Smooth muscle cell (in vitro differentiated cells): ENCODE results near the gene DGUOK. TPM values are rescaled to one million over a fixed set of nuclear protein-coding genes. Genes with fewer than 3 reads are reported as not detected.

ENCODE experiments used
- DNase-seq: peaks from one replicate; lab custom pipeline; 2025; ENCODE audit not compliant: unreplicated experiment; lab: John Stamatoyannopoulos, UW
- H2AFZ ChIP-seq: fragments of 200-600 bp; sonication (generic); 2 replicates; pipeline ENCODE4 v1.6.0; 2016; ENCODE audit warnings: antibody characterized with exemption, low read depth, mild to moderate bottlenecking
- H3F3A ChIP-seq: fragments of 200-600 bp; sonication (generic); 2 replicates; pipeline ENCODE4 v1.6.0; 2017; ENCODE audit warnings: antibody characterized with exemption, low read depth
- H3K27ac ChIP-seq: fragments of 200-600 bp; sonication (generic); 2 replicates; pipeline ENCODE4 v1.5.1; 2016; ENCODE audit warnings: low read depth, mild to moderate bottlenecking
- H3K27me3 ChIP-seq: fragments of 200-600 bp; sonication (generic); 2 replicates; pipeline ENCODE4 v1.6.1; 2016; ENCODE audit warnings: low read depth, mild to moderate bottlenecking
- H3K36me3 ChIP-seq: fragments of 200-600 bp; sonication (generic); 2 replicates; pipeline ENCODE4 v1.5.1; 2016; ENCODE audit warnings: low read depth
- H3K4me1 ChIP-seq: fragments of 200-600 bp; sonication (generic); 2 replicates; pipeline ENCODE4 v1.5.1; 2016; ENCODE audit warnings: low read depth
- H3K4me2 ChIP-seq: fragments of 200-600 bp; sonication (generic); 2 replicates; pipeline ENCODE4 v1.6.0; 2016; ENCODE audit warnings: mild to moderate bottlenecking
- H3K4me3 ChIP-seq: fragments of 200-600 bp; sonication (generic); 2 replicates; pipeline ENCODE4 v1.5.1; 2016; ENCODE audit warnings: mild to moderate bottlenecking
- H3K79me2 ChIP-seq: fragments of 200-600 bp; sonication (generic); 2 replicates; pipeline ENCODE4 v1.6.0; 2016; ENCODE audit warnings: low read depth, mild to moderate bottlenecking
- H3K9ac ChIP-seq: fragments of 200-600 bp; sonication (generic); 2 replicates; pipeline ENCODE4 v1.6.0; 2016; ENCODE audit warnings: low read depth
- H3K9me3 ChIP-seq: fragments of 200-600 bp; sonication (generic); replicated peaks from 2 replicates; pipeline ENCODE4 v1.5.1; 2016; ENCODE audit warnings: low read depth
- H4K20me1 ChIP-seq: fragments of 200-600 bp; sonication (generic); 2 replicates; pipeline ENCODE4 v1.6.0; 2016; ENCODE audit warnings: low read depth
- WGBS: methylation state at CpG from one replicate; pipeline ENCODE4 v1.1.7; 2016; ENCODE audit warnings: low lambda C conversion rate; 5-methylcytosine and 5-hydroxymethylcytosine counted together
- polyA plus RNA-seq: library from polyadenylated mRNA; unstranded; fragments of >200 nt; fragmentation: Nextera tagmentation; extraction: Ambion mirVana; gene quantifications from 2 replicates; pipeline ENCODE4 v1.2.1, GENCODE V29; 2016
- total RNA-seq: library from RNA; depleted of rRNA; stranded (reverse); fragments of >200 nt; gene quantifications from 2 replicates; pipeline ENCODE4 v1.2.3, GENCODE V29; 2014
- TF ChIP-seq, protein P1 (sequence below): fragments of 200-600 bp; sonication (generic); IDR thresholded peaks from 2 replicates; pipeline ENCODE4 v1.5.1; 2017; ENCODE audit warnings: borderline replicate concordance, mild to moderate bottlenecking, antibody characterized with exemption; ENCODE audit not compliant: insufficient read depth, poor library complexity, severe bottlenecking

DGUOK gene
- total and polyA plus RNA-seq, 2 experiments from 2014 or later: 112 to 154 TPM

GRCh38 chr2:74000666-74001065 is 74.0 kb downstream of the DGUOK start:
- H3K4me2 ChIP-seq: peak overlapping the region; percentile 59
- no peaks in the 10 kb centered on the region for H3K27me3 ChIP-seq
- H3K36me3 ChIP-seq: no peaks in the 10 kb centered on the region
- DNase-seq: no peak
- TF ChIP-seq, protein P1, sequence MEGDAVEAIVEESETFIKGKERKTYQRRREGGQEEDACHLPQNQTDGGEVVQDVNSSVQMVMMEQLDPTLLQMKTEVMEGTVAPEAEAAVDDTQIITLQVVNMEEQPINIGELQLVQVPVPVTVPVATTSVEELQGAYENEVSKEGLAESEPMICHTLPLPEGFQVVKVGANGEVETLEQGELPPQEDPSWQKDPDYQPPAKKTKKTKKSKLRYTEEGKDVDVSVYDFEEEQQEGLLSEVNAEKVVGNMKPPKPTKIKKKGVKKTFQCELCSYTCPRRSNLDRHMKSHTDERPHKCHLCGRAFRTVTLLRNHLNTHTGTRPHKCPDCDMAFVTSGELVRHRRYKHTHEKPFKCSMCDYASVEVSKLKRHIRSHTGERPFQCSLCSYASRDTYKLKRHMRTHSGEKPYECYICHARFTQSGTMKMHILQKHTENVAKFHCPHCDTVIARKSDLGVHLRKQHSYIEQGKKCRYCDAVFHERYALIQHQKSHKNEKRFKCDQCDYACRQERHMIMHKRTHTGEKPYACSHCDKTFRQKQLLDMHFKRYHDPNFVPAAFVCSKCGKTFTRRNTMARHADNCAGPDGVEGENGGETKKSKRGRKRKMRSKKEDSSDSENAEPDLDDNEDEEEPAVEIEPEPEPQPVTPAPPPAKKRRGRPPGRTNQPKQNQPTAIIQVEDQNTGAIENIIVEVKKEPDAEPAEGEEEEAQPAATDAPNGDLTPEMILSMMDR: no peak
- H3K79me2 ChIP-seq: peaks cover 25% of the 10 kb centered on the region
- H4K20me1 ChIP-seq: peaks cover 76% of the 10 kb centered on the region
- no peak overlapping the region for H2AFZ ChIP-seq
- peaks cover 49% of the 10 kb centered on the region for H3K4me1 ChIP-seq
- 84% methylated on average over 5 of the region's 5 CpGs for WGBS
- no peak overlapping the region for H3K4me3 ChIP-seq
- peak overlapping the region; percentile 40 for H3K27ac ChIP-seq
- no peak overlapping the region for H3K9ac ChIP-seq
- H3K9me3 ChIP-seq: no peaks in the 10 kb centered on the region
- peaks cover 10% of the 10 kb centered on the region for H3F3A ChIP-seq

- Histone ChIP-seq H3K4me1 (peaks cover 53% of the 10 kb centered on the region), H4K20me1 (peaks cover 80% of the 10 kb centered on the region), H3K9me3 (no peaks in the 10 kb centered on the region), H3K4me3 (no peak overlapping the region), H3K27me3 (no peaks in the 10 kb centered on the region), H3K9ac (no peak overlapping the region), H3K79me2 (peaks cover 29% of the 10 kb centered on the region), H3F3A (peaks cover 10% of the 10 kb centered on the region), H3K36me3 (no peaks in the 10 kb centered on the region), H3K27ac (peak overlapping the region; percentile 40), H2AFZ (no peak overlapping the region), H3K4me2 (peak overlapping the region; percentile 59)
- TF ChIP-seq, protein P1: no peak
- 49% methylated on average over 4 of the region's 4 CpGs for WGBS
- DNase-seq: no peak
Measured at GRCh38 chr2:74001121-74001520, 74.4 kb downstream of the DGUOK start.

DNA sequence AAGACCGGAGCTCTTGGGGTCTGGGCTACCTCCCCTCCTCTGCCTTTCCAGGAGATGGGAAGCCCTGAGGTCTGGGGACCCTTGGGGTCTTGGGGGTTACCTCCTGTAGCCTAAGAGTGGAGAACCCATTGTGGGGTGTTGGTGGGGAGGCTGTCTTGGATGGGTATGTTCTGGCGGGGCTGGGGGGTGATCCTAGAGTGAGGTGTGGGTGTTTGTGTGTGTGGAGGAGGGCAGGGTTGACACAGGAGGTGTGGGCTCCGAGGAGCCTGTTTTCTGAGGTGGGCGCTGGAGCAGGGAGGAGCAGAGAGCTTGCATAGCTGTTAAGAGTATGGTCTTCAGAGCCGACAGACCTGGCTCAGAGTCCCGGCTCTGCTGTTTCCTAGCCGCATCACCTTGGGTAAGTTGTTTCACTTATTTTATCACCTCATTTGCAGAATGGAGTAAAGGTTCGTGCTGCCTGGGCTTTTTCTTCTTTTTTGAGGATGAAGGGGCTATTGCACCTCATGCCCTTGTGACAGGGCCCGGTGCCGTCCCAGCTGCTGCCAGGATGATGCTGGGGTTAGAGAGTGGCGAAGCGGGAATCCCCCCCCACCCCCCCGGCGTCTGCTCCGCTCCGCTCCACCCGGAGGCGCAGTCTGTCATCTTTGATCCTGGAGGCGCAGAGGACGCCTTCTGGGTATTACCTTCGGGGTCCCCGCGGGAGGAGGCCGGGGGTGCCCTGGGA is 75.3 kb downstream of the DGUOK start:
- Histone ChIP-seq H3K4me3 (peak overlapping the region; percentile 84), H3K36me3 (no peaks in the 10 kb centered on the region), H3K9me3 (no peaks in the 10 kb centered on the region), H3K4me1 (peaks cover 53% of the 10 kb centered on the region), H2AFZ (no peak overlapping the region), H3K27me3 (no peaks in the 10 kb centered on the region), H3K9ac (no peak overlapping the region), H3K27ac (peak overlapping the region; percentile 95), H3F3A (peaks cover 10% of the 10 kb centered on the region), H3K79me2 (peaks cover 32% of the 10 kb centered on the region), H4K20me1 (peaks cover 83% of the 10 kb centered on the region), H3K4me2 (peak overlapping the region; percentile 100)
- TF ChIP-seq, protein P1: no peak
- no peak for DNase-seq
- 23% methylated on average over 19 of the region's 24 CpGs for WGBS
